HepG2 (cell line): ENCODE results near the gene TMEM170B. TPM values are rescaled to one million over a fixed set of nuclear protein-coding genes. Genes with fewer than 3 reads are reported as not detected.

Experiments
- CENPX ChIP-seq: sonication (generic); formaldehyde crosslinking; IDR thresholded peaks from 2 replicates; pipeline ENCODE4 v1.9.0; 2021; ENCODE audit warnings: mild to moderate bottlenecking, missing genetic modification reagents, moderate library complexity
- GABPB1 ChIP-seq: IDR thresholded peaks from 2 replicates; pipeline ENCODE4 v1.6.1; 2016; ENCODE audit warnings: mild to moderate bottlenecking, missing genetic modification reagents, moderate library complexity, missing compliant biosample characterization
- HES4 ChIP-seq: sonication (generic); formaldehyde crosslinking; IDR thresholded peaks from 2 replicates; pipeline ENCODE4 v1.9.0; 2021; ENCODE audit warnings: mild to moderate bottlenecking, missing genetic modification reagents, borderline replicate concordance
- NR1H2 ChIP-seq: sonication (generic); formaldehyde crosslinking; IDR thresholded peaks from 2 replicates; pipeline ENCODE4 v1.8.1; 2022; ENCODE audit warnings: low read depth, missing genetic modification reagents, borderline replicate concordance
- PCBP2 ChIP-seq: fragments of 200-400 bp; formaldehyde crosslinking; optimal IDR thresholded peaks from 2 replicates; pipeline ENCODE3; 2018; ENCODE audit warnings: low read length, low read depth; ENCODE audit not compliant: poor library complexity, severe bottlenecking
- PRDM10 ChIP-seq: sonication (generic); formaldehyde crosslinking; IDR thresholded peaks from 2 replicates; pipeline ENCODE4 v1.4.0; 2020; ENCODE audit warnings: low read depth, missing genetic modification reagents
- RAD51 ChIP-seq: fragments of 450-650 bp; IDR thresholded peaks from 2 replicates; pipeline ENCODE4 v1.6.1; 2016; ENCODE audit warnings: borderline replicate concordance
- RBAK ChIP-seq: sonication (generic); formaldehyde crosslinking; IDR thresholded peaks from 2 replicates; pipeline ENCODE4 v1.5.1; 2020; ENCODE audit warnings: mild to moderate bottlenecking, missing genetic modification reagents
- SMARCC2 ChIP-seq: fragments of 450-650 bp; IDR thresholded peaks from 2 replicates; pipeline ENCODE4 v1.6.1; 2017; ENCODE audit warnings: antibody characterized with exemption, mild to moderate bottlenecking
- SP2 ChIP-seq: sonication (generic); formaldehyde crosslinking; IDR thresholded peaks from 2 replicates; pipeline ENCODE4 v1.5.1; 2020; ENCODE audit warnings: mild to moderate bottlenecking, missing genetic modification reagents
- SUZ12 ChIP-seq: fragments of 150-350 bp; IDR thresholded peaks from 2 replicates; pipeline ENCODE4 v1.6.1; 2014; ENCODE audit warnings: low read depth, low read length
- TAF1 ChIP-seq: sonication (generic); formaldehyde crosslinking; IDR thresholded peaks from 2 replicates; pipeline ENCODE4 v1.4.0; 2020; ENCODE audit warnings: missing genetic modification reagents
- TFE3 ChIP-seq: IDR thresholded peaks from 2 replicates; pipeline ENCODE4 v1.6.1; 2016
- YEATS2 ChIP-seq: sonication (generic); formaldehyde crosslinking; IDR thresholded peaks from 2 replicates; pipeline ENCODE4 v1.4.0; 2020; ENCODE audit warnings: missing genetic modification reagents, borderline replicate concordance
- ZFP37 ChIP-seq: sonication (generic); formaldehyde crosslinking; IDR thresholded peaks from 2 replicates; pipeline ENCODE4 v1.4.0; 2020; ENCODE audit warnings: missing genetic modification reagents, borderline replicate concordance
- ZIK1 ChIP-seq: sonication (generic); formaldehyde crosslinking; IDR thresholded peaks from 2 replicates; pipeline ENCODE4 v1.5.0; 2020; ENCODE audit warnings: mild to moderate bottlenecking, low read depth, missing genetic modification reagents, borderline replicate concordance
- ZNF780A ChIP-seq: sonication (generic); formaldehyde crosslinking; IDR thresholded peaks from 2 replicates; pipeline ENCODE4 v1.8.0; 2022; ENCODE audit warnings: mild to moderate bottlenecking, missing genetic modification reagents, moderate library complexity
- polyA plus RNA-seq, 8 experiments: library from polyadenylated mRNA; depleted of rRNA in 3 of 8; stranded (reverse) in 7 of 8; unstranded in 1 of 8; fragments of >200 nt; fragmentation: Illumina TruSeq in 4 of 8; extraction: Trizol in 4 of 8; gene quantifications; 2 replicates each; pipeline versions ENCODE4 v1.2.1 to v1.2.3, GENCODE V29; 2011 to 2016; ENCODE audit warnings: low read depth in 4 of 8, missing spikeins in 1 of 8, mixed read lengths in 1 of 8; ENCODE audit not compliant: insufficient read depth in 1 of 8
- total RNA-seq, 5 experiments: library from RNA; depleted of rRNA; stranded (reverse); fragments of >200 nt; fragmentation: Illumina TruSeq; extraction: Trizol; gene quantifications; 2 replicates each; pipeline ENCODE4 v1.2.3, GENCODE V29; 2016; ENCODE audit warnings: low read depth in 1 of 5
- TF ChIP-seq, protein P1 (sequence below): sonication (generic); formaldehyde crosslinking; IDR thresholded peaks from 2 replicates; pipeline ENCODE4 v1.4.0; 2020; ENCODE audit warnings: mild to moderate bottlenecking, missing genetic modification reagents, borderline replicate concordance
- TF ChIP-seq, protein P2 (sequence below): sonication (generic); formaldehyde crosslinking; IDR thresholded peaks from 2 replicates; pipeline ENCODE4 v1.8.0; 2022; ENCODE audit warnings: mild to moderate bottlenecking, missing genetic modification reagents; ENCODE audit not compliant: insufficient replicate concordance

The TMEM170B gene
- total and polyA plus RNA-seq, 2 of the 13 experiments (the other 11 are each of a cell fraction or from before 2014, with no cell fraction given) = 3.3 to 9.4 TPM

GRCh38 chr6:11575408-11576033, 38.0 kb downstream of the TMEM170B start (continued):
- TF ChIP-seq, protein P1, sequence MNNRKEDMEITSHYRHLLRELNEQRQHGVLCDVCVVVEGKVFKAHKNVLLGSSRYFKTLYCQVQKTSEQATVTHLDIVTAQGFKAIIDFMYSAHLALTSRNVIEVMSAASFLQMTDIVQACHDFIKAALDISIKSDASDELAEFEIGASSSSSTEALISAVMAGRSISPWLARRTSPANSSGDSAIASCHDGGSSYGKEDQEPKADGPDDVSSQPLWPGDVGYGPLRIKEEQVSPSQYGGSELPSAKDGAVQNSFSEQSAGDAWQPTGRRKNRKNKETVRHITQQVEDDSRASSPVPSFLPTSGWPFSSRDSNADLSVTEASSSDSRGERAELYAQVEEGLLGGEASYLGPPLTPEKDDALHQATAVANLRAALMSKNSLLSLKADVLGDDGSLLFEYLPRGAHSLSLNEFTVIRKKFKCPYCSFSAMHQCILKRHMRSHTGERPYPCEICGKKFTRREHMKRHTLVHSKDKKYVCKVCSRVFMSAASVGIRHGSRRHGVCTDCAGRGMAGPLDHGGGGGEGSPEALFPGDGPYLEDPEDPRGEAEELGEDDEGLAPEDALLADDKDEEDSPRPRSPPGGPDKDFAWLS (CRISPR knock-in tag) = no peak
- TF ChIP-seq ZIK1 (no peak), RAD51 (no peak), CENPX (no peak), SP2 (CRISPR knock-in tag) (no peak), SUZ12 (no peak), PCBP2 (no peak), GABPB1 (CRISPR knock-in tag) (no peak), TAF1 (no peak), ZNF780A (CRISPR knock-in tag) (no peak), YEATS2 (CRISPR knock-in tag) (peak; percentile 50; the same call in 1 of the 2 replicates), ZFP37 (0 out of 2 replicates have a peak, but pooled peaks have one; percentile 47), SMARCC2 (no peak), PRDM10 (CRISPR knock-in tag) (peak; percentile 51; the same call in 1 of the 2 replicates), NR1H2 (CRISPR knock-in tag) (no peak), RBAK (CRISPR knock-in tag) (peak; percentile 49; the same call in 1 of the 2 replicates), TFE3 (CRISPR knock-in tag) (peak; percentile 49; the same call in 1 of the 2 replicates), HES4 (no peak)
- TF ChIP-seq, protein P2, sequence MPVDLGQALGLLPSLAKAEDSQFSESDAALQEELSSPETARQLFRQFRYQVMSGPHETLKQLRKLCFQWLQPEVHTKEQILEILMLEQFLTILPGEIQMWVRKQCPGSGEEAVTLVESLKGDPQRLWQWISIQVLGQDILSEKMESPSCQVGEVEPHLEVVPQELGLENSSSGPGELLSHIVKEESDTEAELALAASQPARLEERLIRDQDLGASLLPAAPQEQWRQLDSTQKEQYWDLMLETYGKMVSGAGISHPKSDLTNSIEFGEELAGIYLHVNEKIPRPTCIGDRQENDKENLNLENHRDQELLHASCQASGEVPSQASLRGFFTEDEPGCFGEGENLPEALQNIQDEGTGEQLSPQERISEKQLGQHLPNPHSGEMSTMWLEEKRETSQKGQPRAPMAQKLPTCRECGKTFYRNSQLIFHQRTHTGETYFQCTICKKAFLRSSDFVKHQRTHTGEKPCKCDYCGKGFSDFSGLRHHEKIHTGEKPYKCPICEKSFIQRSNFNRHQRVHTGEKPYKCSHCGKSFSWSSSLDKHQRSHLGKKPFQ = no peak
